Stimulated activated CD8-positive, alpha-beta memory T cell treated with anti-CD3 and anti-CD28 coated beads, Interleukin-7, amount 100 ng/mL, for 4 hours (primary cell): ENCODE measurements around the gene CPD.
"Not testable (repeated sequence)": the region's sequence is repeated elsewhere in the genome, so short reads cannot be mapped to it uniquely, and the experiment has no call there.

Experiments used
- DNase-seq, 2 donors: peaks; one replicate each; pipeline ENCODE4 v3.0.0-alpha.2; 2020; ENCODE audit warnings: low read depth in 2 of 2

CPD gene

GRCh38 chr17:30427611-30428010, 48.9 kb downstream of the CPD start:
- DNase-seq = no peak

GRCh38 chr17:30429155-30429554, 50.4 kb downstream of the CPD start:
- DNase-seq = no peak

- no peak for DNase-seq
Observed at GRCh38 chr17:30433514-30433913, 54.8 kb downstream of the CPD start.

GRCh38 chr17:30436729-30437128, 58.0 kb downstream of the CPD start:
- no peak for DNase-seq

- no peak for DNase-seq
Observed at GRCh38 chr17:30443721-30444120, 65.0 kb downstream of the CPD start.

- DNase-seq = not testable (repeated sequence)
Observed at GRCh38 chr17:30446640-30447039, 67.9 kb downstream of the CPD start.

GRCh38 chr17:30449480-30449879, 70.8 kb downstream of the CPD start:
- DNase-seq = no peak

GRCh38 chr17:30450125-30451027, 71.6 kb downstream of the CPD start:
- no peak for DNase-seq

- DNase-seq = no peak
Observed at GRCh38 chr17:30454635-30455034, 75.9 kb downstream of the CPD start.

- no peak for DNase-seq
Observed at GRCh38 chr17:30458371-30458770, 79.6 kb downstream of the CPD start.

GRCh38 chr17:30458797-30459413, 80.2 kb downstream of the CPD start:
- not testable (repeated sequence) for DNase-seq

- no peak for DNase-seq
Observed at GRCh38 chr17:30468465-30468864, 89.7 kb downstream of the CPD start.

- DNase-seq = no peak
Observed at GRCh38 chr17:30472238-30472890, 93.6 kb downstream of the CPD start.

- DNase-seq = no peak
Observed at GRCh38 chr17:30475206-30475605, 96.5 kb downstream of the CPD start.

GRCh38 chr17:30476726-30477082, 98.0 kb downstream of the CPD start:
- DNase-seq = no peak

GRCh38 chr17:30477083-30477773, 98.5 kb downstream of the CPD start, which contains the start of gene GOSR1:
GOSR1 (plus strand) TSS chr17:30477408; CDS start chr17:30477434, 26 bp downstream.
- DNase-seq = peak; percentile 86 to 87

GRCh38 chr17:30477774-30478115, 99.0 kb downstream of the CPD start:
- no peak for DNase-seq

- no peak for DNase-seq
Observed at GRCh38 chr17:30482555-30482954, 103.8 kb downstream of the CPD start.

GRCh38 chr17:30483159-30483558, 104.4 kb downstream of the CPD start:
- DNase-seq = no peak

- DNase-seq = no peak
Observed at GRCh38 chr17:30493780-30494179, 115.1 kb downstream of the CPD start.

GRCh38 chr17:30495586-30495985, 116.9 kb downstream of the CPD start:
- no peak for DNase-seq

GRCh38 chr17:30503558-30503957, 124.8 kb downstream of the CPD start:
- no peak for DNase-seq
